NCI-H345 treated with DMSO at 0.1 percent for 48 hours (cell line): ENCODE results near the gene SPOCK1.

Experiments used
- DNase-seq: peaks from one replicate; lab custom pipeline; 2025; ENCODE audit not compliant: unreplicated experiment; lab: John Stamatoyannopoulos, UW

Gene SPOCK1

GRCh38 chr5:137303509-137303908 lies 195.6 kb downstream of the SPOCK1 start:
- DNase-seq: peak; percentile 43

- no peak for DNase-seq
Measured at GRCh38 chr5:137300411-137301240, 198.5 kb downstream of the SPOCK1 start.

- DNase-seq: peak; percentile 74
Measured at GRCh38 chr5:137296213-137296781, 202.8 kb downstream of the SPOCK1 start.

GRCh38 chr5:137294604-137295003 lies 204.5 kb downstream of the SPOCK1 start:
- no peak for DNase-seq

- DNase-seq: no peak
Measured at GRCh38 chr5:137292461-137293027, 206.6 kb downstream of the SPOCK1 start.

GRCh38 chr5:137291436-137291835 lies 207.7 kb downstream of the SPOCK1 start:
- no peak for DNase-seq

- no peak for DNase-seq
Measured at GRCh38 chr5:137291031-137291430, 208.1 kb downstream of the SPOCK1 start.

GRCh38 chr5:137290373-137290772 lies 208.8 kb downstream of the SPOCK1 start:
- DNase-seq: no peak

GRCh38 chr5:137289856-137290255 lies 209.3 kb downstream of the SPOCK1 start:
- DNase-seq: no peak

GRCh38 chr5:137287569-137287968 lies 211.6 kb downstream of the SPOCK1 start:
- no peak for DNase-seq

- DNase-seq: no peak
Measured at GRCh38 chr5:137286025-137286610, 213.0 kb downstream of the SPOCK1 start.

- no peak for DNase-seq
Measured at GRCh38 chr5:137283801-137284200, 215.3 kb downstream of the SPOCK1 start.

- DNase-seq: no peak
Measured at GRCh38 chr5:137282216-137282615, 216.9 kb downstream of the SPOCK1 start.

GRCh38 chr5:137281201-137281600 lies 217.9 kb downstream of the SPOCK1 start:
- no peak for DNase-seq

GRCh38 chr5:137280656-137281055 lies 218.5 kb downstream of the SPOCK1 start:
- no peak for DNase-seq

GRCh38 chr5:137279521-137280231 lies 219.4 kb downstream of the SPOCK1 start:
- DNase-seq: peak; percentile 95

GRCh38 chr5:137278476-137278875 lies 220.7 kb downstream of the SPOCK1 start:
- no peak for DNase-seq

GRCh38 chr5:137275083-137275482 lies 224.0 kb downstream of the SPOCK1 start:
- DNase-seq: no peak

GRCh38 chr5:137273511-137273910 lies 225.6 kb downstream of the SPOCK1 start:
- no peak for DNase-seq

GRCh38 chr5:137272831-137273230 lies 226.3 kb downstream of the SPOCK1 start:
- no peak for DNase-seq

GRCh38 chr5:137269946-137270345 lies 229.2 kb downstream of the SPOCK1 start:
- DNase-seq: no peak
